Measurements from ENCODE around the gene RNF224. TPM values are rescaled to one million over a fixed set of nuclear protein-coding genes. Genes with fewer than 3 reads are reported as not detected.

Gene RNF224
- total and polyA plus RNA-seq, 9 donors = 0.68 to 7.4 (median 2.6) TPM; not detected in 1

DNA sequence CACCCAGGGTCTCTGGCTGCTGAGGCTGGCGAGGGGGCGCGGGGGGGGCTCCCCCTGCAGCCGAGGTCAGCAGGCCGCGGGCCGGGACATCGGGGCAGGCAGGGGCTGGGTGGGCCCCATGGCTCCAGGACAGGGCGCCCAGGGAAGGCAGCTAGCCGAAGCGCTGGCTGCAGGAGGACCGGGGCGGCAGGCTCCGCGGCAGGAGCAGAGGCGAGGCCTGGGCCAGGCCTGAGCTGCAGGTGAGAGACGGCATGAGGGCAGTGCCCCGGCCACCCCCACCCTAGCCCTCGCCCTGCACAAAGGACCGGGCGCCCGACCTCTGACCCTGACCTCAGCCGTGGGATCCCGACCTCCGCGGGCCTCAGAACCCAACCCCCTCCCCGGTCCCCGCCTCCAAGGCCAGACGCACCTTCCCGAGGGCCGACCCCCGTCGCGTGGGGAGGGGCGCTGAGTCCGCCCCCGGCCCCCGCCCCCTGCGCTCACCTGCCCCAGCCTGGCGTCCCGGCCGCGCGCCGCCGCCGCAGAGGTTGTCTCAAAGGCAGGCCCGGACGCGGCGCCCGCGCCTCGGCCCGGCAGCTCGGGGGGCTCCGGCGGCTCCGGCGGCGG, 5.7 kb upstream of the RNF224 start:
- no peaks in the 10 kb centered on the region for H3K9me3 ChIP-seq (replicated peaks; ENCODE audit: control insufficient read depth, low read depth, low read length)
- peaks cover 28% of the 10 kb centered on the region for H3K4me1 ChIP-seq (ENCODE audit: control insufficient read depth, insufficient read depth, low read length)
- WGBS (ENCODE audit: insufficient coverage) = 5% methylated on average over 61 of the region's 61 CpGs
- H3K27me3 ChIP-seq (ENCODE audit: control insufficient read depth, insufficient read depth, low read length) = peaks cover 3% of the 10 kb centered on the region
- no peak for DNase-seq
- peak overlapping the region; percentile 19 for H3K4me3 ChIP-seq (ENCODE audit: low read length)
- H3K27ac ChIP-seq (ENCODE audit: low read length) = no peak overlapping the region
- H3K36me3 ChIP-seq (ENCODE audit: control insufficient read depth, insufficient read depth, low read length) = peaks cover 1% of the 10 kb centered on the region

DNA sequence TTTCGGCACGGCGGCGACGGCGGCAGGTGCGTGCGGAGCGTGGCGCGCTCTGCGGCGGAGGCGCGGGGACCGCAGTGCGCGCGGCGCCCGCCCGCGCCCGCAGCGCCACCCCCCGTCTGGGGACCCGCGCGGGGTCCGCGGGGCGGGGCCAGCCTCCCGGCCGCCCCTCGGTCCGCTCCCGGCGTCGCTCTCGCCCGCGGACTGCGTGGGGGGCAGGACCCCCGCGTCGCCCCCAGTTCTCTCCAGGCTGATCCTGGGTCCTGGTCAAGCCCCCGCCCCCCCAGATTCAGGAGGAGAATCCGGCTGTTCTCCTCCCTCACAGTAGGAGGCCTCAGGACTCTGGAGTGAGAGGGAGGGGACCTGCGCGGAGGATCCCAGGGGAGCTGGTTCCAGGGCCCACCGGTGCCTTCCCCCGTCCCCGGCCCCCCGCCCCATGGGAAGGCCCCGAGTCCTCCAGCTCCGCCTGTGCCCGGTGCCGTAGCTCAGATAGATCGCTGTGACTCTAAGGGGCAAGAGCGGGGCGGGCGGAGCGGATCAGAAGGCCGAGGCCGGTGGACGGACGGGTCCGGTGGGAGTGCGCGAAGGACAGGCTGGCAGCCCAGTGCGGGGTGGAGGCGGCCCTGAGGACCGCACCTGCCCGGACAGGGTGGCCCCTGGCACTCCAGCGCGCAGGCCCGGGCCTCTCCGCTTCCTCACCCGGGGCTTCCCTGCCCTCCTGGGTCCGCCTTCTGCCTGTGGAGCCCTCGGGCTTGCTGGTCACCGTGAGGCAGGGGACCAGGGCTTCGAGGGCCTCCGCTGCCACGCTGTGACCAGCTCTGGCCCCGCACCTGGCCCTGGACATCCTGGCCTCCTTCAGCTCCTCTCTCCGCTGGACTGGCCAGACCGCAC, 4.9 kb upstream of the RNF224 start, which contains the start of gene RNF208:
TSS of gene RNF208 (minus strand) at position 51 of the 888 bp plus-strand sequence. CDS start 1,028 bp downstream, outside the sequence.
- Histone ChIP-seq H3K4me3 (ENCODE audit: low read length) (peak within 1 kb of the TSS; percentile 89), H3K27ac (ENCODE audit: low read length) (peak within 1 kb of the TSS; percentile 88), H3K27me3 (ENCODE audit: control insufficient read depth, insufficient read depth, low read length) (peaks cover 3% of the 10 kb centered on the region), H3K9me3 (replicated peaks; ENCODE audit: control insufficient read depth, low read depth, low read length) (no peaks in the 10 kb centered on the region), H3K36me3 (ENCODE audit: control insufficient read depth, insufficient read depth, low read length) (no peaks in the 10 kb centered on the region), H3K4me1 (ENCODE audit: control insufficient read depth, insufficient read depth, low read length) (peaks cover 34% of the 10 kb centered on the region)
- peak; percentile 38 for DNase-seq
- 3% methylated on average over 85 of the region's 88 CpGs for WGBS (ENCODE audit: insufficient coverage)

DNA sequence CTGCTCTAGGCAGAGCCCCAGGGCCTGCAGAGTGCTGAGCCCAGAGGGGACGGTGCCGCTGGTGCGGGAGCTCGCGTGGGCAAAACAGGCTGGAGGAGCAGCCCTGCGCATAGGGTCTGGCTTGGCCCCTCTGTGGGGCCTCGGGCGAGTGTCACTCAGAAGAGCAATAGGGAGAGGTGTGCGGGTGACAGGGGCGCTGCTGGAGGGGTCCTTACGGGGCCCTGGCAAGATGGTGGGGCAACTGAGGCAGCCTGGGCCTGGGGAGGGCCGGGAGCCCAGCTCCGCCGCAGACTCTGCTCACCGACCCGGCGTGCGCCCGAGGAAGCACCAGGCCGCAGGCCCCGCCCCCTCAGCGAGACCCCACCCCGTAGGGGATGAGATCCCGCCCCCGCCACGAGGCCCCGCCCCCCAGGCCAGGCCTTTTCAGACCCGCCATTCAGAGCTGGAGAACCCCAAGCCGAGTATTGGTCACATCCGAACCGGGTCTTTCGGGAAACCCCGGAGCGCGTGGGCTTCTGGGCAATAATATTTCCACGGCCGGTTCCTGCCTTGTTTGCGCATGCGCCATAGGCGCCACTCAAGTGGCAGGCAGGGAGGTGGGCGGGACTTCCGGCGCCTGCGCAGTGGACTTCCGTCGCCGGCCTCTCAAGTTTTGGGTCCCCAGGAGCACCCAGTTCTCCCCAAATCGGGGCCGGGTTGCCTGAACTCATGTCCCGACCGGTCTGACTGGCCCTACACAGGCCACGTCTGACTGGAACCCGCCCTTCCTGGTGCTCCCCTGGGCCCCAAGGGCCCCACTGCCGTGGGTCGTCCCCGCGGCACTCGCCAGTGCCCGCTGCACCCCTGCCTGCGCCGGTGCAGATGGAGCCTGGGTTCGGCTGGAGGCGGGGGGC, 4.0 kb upstream of the RNF224 start:
- Histone ChIP-seq H3K4me1 (ENCODE audit: control insufficient read depth, insufficient read depth, low read length) (peaks cover 38% of the 10 kb centered on the region), H3K27me3 (ENCODE audit: control insufficient read depth, insufficient read depth, low read length) (peaks cover 5% of the 10 kb centered on the region), H3K27ac (ENCODE audit: low read length) (peak overlapping the region; percentile 88), H3K4me3 (ENCODE audit: low read length) (peak overlapping the region; percentile 89), H3K36me3 (ENCODE audit: control insufficient read depth, insufficient read depth, low read length) (no peaks in the 10 kb centered on the region), H3K9me3 (replicated peaks; ENCODE audit: control insufficient read depth, low read depth, low read length) (no peaks in the 10 kb centered on the region)
- 2% methylated on average over 63 of the region's 63 CpGs for WGBS (ENCODE audit: insufficient coverage)
- peak; percentile 99 for DNase-seq

DNA sequence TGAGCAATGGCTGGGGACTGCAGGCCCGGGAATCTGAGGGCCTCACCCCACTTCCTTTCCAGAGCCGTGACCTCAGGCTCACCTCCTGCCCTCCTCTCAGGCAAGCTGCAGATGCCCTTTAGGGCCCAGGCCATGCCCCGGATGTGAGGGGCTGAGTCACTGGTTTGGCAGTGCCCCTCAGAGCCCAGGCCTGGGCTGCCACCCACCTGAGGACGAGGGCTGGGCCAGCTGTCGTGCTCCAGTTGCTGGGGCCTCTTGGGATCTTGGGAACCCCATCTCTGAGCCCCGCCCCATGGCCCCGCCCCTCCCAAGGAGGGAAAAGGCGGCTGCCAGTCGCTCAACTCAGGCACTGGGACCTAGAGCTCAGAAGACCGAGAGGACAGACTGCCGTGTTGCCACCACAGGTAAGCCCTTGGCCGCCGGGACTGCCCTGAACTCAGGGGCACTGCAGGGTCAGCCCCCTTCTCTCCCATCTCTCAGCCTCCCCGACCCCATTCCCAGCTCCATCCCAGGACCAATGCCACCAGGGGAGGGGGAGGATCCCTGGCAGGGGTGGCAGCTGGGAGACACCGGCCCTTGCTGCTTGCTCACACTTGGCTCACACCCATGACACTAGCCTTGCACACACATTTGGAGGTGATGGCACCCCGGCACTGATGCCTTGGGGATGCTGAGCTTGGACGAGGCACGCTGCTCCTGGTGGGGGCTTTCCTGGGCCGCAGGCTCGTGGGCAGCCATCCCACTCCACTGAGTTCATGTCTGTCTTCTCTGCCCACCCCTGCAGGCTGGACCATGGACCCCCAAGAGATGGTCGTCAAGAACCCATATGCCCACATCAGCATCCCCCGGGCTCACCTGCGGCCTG, 2.2 kb upstream of the RNF224 start, which contains the start of gene CYSRT1:
TSS of gene CYSRT1 (plus strand) at position 345 of the 865 bp plus-strand sequence. CDS start at position 793, 448 bp downstream.
- Histone ChIP-seq H3K9me3 (replicated peaks; ENCODE audit: control insufficient read depth, low read depth, low read length) (no peaks in the 10 kb centered on the region), H3K4me1 (ENCODE audit: control insufficient read depth, insufficient read depth, low read length) (peaks cover 38% of the 10 kb centered on the region), H3K4me3 (ENCODE audit: low read length) (peak within 1 kb of the TSS; percentile 89), H3K27ac (ENCODE audit: low read length) (no peak within 1 kb of the TSS), H3K27me3 (ENCODE audit: control insufficient read depth, insufficient read depth, low read length) (peaks cover 12% of the 10 kb centered on the region), H3K36me3 (ENCODE audit: control insufficient read depth, insufficient read depth, low read length) (no peaks in the 10 kb centered on the region)
- WGBS (ENCODE audit: insufficient coverage) = 52% methylated on average over 17 of the region's 23 CpGs
- DNase-seq = no peak

DNA sequence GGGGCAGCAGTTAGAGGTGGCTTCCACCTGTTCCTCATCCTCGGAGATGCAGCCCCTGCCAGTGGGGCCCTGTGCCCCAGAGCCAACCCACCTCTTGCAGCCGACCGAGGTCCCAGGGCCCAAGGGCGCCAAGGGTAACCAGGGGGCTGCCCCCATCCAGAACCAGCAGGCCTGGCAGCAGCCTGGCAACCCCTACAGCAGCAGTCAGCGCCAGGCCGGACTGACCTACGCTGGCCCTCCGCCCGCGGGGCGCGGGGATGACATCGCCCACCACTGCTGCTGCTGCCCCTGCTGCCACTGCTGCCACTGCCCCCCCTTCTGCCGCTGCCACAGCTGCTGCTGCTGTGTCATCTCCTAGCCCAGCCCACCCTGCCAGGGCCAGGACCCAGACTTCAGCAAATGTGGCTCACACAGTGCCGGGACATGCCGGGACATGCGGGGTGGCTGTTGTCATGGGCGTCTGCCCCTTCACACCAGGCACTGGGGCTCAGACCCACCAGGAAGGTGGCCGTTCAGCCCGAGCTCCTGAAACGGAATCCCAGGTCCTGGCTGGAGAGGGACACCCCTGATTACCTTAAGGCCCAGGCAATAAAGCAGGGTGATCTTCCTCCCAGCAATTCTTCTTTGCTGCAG, 1.5 kb upstream of the RNF224 start:
- Histone ChIP-seq H3K4me1 (ENCODE audit: control insufficient read depth, insufficient read depth, low read length) (peaks cover 36% of the 10 kb centered on the region), H3K27ac (ENCODE audit: low read length) (no peak overlapping the region), H3K36me3 (ENCODE audit: control insufficient read depth, insufficient read depth, low read length) (no peaks in the 10 kb centered on the region), H3K9me3 (replicated peaks; ENCODE audit: control insufficient read depth, low read depth, low read length) (no peaks in the 10 kb centered on the region), H3K27me3 (ENCODE audit: control insufficient read depth, insufficient read depth, low read length) (peaks cover 14% of the 10 kb centered on the region), H3K4me3 (ENCODE audit: low read length) (no peak overlapping the region)
- no peak for DNase-seq
- WGBS (ENCODE audit: insufficient coverage) = 81% methylated on average over 16 of the region's 21 CpGs

DNA sequence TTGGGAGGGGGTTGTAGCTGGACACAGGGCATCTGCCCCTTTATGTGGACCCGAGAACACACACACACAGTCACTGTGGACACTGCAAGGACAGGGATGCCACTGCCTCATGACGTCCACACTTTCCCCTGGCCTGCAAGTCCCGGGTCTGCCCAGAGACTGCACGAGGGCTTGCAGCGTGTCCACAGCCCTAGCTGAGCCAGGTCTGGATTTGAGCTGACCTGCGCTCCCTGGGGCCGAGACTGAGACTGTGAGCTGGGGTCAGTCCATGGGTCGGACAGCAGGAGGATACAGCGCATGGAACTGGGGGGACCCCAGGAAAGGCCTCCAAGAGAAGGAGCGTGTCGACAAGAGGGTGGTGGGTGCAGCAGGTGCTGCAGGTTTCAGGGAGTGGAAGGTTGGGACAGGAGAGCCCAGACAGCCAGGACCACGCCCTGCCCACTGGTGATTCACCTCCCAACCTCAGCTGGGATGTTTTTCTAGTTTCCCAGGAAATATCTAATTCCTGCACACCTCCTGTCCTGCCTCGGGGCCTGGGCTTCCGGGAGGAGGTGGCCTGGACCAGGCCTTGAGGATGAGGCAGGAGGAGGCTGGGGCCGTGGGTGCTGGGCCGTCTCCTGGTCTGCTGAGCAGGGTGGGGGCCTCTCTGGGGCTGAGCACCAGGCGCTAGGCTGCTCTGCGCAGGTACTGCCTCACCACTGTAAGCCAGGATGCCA, 806 bp upstream of the RNF224 start:
- DNase-seq = no peak
- no peak overlapping the region for H3K4me3 ChIP-seq (ENCODE audit: low read length)
- H3K9me3 ChIP-seq (replicated peaks; ENCODE audit: control insufficient read depth, low read depth, low read length) = no peaks in the 10 kb centered on the region
- peaks cover 35% of the 10 kb centered on the region for H3K4me1 ChIP-seq (ENCODE audit: control insufficient read depth, insufficient read depth, low read length)
- H3K27me3 ChIP-seq (ENCODE audit: control insufficient read depth, insufficient read depth, low read length) = peaks cover 14% of the 10 kb centered on the region
- 78% methylated on average over 13 of the region's 18 CpGs for WGBS (ENCODE audit: insufficient coverage)
- H3K36me3 ChIP-seq (ENCODE audit: control insufficient read depth, insufficient read depth, low read length) = no peaks in the 10 kb centered on the region
- no peak overlapping the region for H3K27ac ChIP-seq (ENCODE audit: low read length)

DNA sequence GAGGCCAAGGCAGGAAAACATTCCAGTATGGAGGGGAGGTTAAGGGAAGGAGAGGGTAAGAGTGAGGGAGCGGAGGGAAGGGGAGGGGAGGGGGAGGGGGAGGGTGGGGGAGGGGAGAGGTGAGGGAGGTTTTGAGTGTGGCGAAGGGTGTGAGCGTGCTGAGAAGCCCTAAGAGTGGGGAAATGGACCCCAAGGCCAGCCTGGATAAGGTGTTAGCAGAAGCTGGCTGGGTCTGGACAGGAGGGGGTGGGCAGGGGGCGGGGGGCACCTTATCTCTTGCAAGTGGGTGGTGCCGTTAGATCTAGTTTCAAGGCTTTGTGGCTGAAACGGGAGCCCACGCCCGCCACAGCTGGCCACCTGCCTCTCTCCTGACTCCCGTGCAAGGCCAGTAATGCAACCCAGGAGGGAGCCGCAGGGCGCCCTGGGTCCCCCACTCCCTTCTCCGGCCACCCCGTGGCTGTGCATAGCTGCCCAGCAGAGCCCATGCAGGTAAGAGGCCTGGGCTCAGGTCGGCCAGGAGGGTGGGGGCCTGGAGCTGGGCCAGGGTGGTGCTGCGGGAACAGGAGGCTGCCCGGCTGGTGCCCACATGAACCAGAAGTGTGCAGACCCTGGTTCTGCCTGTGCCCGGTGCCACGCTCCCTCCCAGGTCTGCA, 677 bp downstream of the RNF224 start:
- Histone ChIP-seq H3K9me3 (replicated peaks; ENCODE audit: control insufficient read depth, low read depth, low read length) (no peaks in the 10 kb centered on the region), H3K36me3 (ENCODE audit: control insufficient read depth, insufficient read depth, low read length) (no peaks in the 10 kb centered on the region), H3K27ac (ENCODE audit: low read length) (no peak overlapping the region), H3K27me3 (ENCODE audit: control insufficient read depth, insufficient read depth, low read length) (peaks cover 23% of the 10 kb centered on the region), H3K4me3 (ENCODE audit: low read length) (no peak overlapping the region), H3K4me1 (ENCODE audit: control insufficient read depth, insufficient read depth, low read length) (peaks cover 31% of the 10 kb centered on the region)
- 45% methylated on average over 14 of the region's 18 CpGs for WGBS (ENCODE audit: insufficient coverage)
- DNase-seq = no peak

DNA sequence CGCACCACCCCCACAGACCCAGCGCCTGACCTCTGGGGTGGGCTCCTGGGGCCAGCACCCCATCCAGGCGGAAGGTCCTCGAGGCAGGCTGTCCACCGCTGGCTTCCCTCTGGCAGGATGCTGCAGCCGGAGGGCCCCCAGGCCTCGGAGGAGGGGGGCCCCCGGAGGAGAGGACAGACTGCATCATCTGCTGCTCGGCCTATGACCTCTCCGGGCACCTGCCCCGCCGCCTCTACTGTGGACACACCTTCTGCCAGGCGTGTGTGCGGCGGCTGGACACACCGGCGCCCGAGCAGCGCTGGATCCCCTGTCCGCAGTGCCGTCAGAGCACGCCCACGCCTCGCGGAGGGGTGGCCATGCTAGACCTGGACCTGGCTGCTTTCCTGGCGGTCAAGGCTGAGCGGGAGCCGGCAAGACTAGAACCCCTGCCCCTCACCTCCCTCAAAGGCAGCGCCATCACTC, 1.2 kb downstream of the RNF224 start:
- no peak overlapping the region for H3K4me3 ChIP-seq (ENCODE audit: low read length)
- no peak for DNase-seq
- H3K27ac ChIP-seq (ENCODE audit: low read length) = no peak overlapping the region
- H3K9me3 ChIP-seq (replicated peaks; ENCODE audit: control insufficient read depth, low read depth, low read length) = no peaks in the 10 kb centered on the region
- H3K27me3 ChIP-seq (ENCODE audit: control insufficient read depth, insufficient read depth, low read length) = peaks cover 26% of the 10 kb centered on the region
- 70% methylated on average over 29 of the region's 29 CpGs for WGBS (ENCODE audit: insufficient coverage)
- no peaks in the 10 kb centered on the region for H3K36me3 ChIP-seq (ENCODE audit: control insufficient read depth, insufficient read depth, low read length)
- H3K4me1 ChIP-seq (ENCODE audit: control insufficient read depth, insufficient read depth, low read length) = peaks cover 29% of the 10 kb centered on the region
